MM.1S (cell line): Measurements from ENCODE around the gene EEA1.

Experiments used
- CTCF ChIP-seq: fragments of 300-600 bp; sonication (generic); IDR thresholded peaks from 2 replicates; pipeline ENCODE4 v1.5.1; 2016; ENCODE audit warnings: antibody characterized with exemption, low read length, mixed read lengths
- EZH2 ChIP-seq: fragments of 300-600 bp; sonication (generic); optimal IDR thresholded peaks from 2 replicates; pipeline ENCODE3; 2017; ENCODE audit warnings: low read depth, mild to moderate bottlenecking, antibody characterized with exemption, low read length, mixed read lengths
- EZH2phosphoT487 ChIP-seq: fragments of 300-600 bp; sonication (generic); IDR thresholded peaks from 2 replicates; pipeline ENCODE4 v1.6.1; 2018; ENCODE audit warnings: antibody characterized with exemption, low read length

- TF ChIP-seq CTCF = no peak
- TF ChIP-seq EZH2 = no peak
- TF ChIP-seq EZH2phosphoT487 = no peak
Observed at GRCh38 chr12:92784356-92784755, 144.7 kb downstream of the EEA1 start.
